Superior temporal gyrus (tissue), 1 donor: Measurements from ENCODE around the gene WDR81.
"Not testable (repeated sequence)": the region's sequence is repeated elsewhere in the genome, so short reads cannot be mapped to it uniquely, and the experiment has no call there.

Experiments
- DNase-seq: peaks from one replicate; pipeline ENCODE4 v3.0.0-alpha.2; 2016; ENCODE audit errors: extremely low spot score

Gene WDR81

DNA sequence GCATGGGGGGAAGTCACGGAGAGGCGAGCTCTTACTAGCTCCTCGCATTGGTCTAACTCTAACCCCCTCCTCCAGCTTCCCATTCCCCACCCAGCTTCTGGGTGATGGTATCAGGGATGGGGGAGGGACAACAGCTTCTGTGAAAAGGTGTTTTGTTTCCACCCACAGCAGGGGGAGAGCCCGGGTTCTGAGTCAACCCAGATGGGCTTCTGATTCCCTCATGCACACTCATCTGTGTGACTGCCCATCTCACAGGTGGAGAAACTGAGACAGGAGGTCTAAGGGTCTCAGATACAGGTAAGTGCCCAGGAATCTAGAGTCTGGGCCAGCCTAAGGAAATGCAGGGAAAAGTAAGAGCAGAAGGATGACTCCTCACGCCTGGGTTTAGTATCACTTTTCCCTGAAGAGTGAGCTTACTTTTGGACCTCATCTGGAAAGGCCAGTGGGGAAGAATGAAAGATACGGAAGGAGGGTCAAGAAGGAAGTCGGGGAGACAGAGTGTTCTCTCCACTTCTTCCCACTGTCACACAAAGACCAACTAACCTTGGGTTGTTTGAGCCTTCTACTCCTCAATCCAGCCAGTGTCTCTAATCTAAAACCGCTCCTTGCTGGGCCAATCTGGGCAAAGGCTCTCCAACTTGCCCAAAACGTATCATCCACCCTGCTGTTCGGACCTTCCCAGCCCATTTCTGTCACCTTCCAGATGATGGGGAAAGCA, 11.2 kb upstream of the WDR81 start:
- no peak for DNase-seq

DNA sequence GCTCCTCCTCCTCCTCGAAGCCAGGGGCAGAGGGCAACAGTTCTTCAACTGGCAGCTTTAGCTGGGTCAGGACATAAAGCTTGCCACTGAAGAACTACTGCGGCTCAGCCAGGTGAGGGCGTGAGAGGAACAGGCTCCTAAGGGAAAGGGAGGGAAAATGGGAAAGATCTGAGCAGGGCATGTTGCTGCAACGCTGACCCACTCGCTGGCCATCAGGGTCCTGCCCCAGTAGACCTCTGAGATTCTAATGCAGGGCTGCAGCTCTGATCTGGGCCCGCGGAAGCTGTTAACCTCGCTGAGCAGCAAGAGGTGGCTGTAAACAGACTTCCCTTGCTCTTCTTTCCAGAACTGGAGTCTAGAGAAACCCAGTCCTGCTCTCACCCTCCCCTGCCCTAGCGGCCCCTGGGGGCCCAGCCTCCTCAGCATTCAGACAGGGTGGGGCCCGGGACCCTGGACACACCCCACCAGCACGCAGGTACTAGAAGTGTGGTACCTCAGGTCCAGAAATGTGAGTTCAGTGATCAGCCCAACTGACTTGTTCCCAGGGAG, 10.6 kb upstream of the WDR81 start:
- DNase-seq: no peak

GRCh38 chr17:1714427-1714979, 10.0 kb upstream of the WDR81 start:
- DNase-seq: peak; percentile 21

DNA sequence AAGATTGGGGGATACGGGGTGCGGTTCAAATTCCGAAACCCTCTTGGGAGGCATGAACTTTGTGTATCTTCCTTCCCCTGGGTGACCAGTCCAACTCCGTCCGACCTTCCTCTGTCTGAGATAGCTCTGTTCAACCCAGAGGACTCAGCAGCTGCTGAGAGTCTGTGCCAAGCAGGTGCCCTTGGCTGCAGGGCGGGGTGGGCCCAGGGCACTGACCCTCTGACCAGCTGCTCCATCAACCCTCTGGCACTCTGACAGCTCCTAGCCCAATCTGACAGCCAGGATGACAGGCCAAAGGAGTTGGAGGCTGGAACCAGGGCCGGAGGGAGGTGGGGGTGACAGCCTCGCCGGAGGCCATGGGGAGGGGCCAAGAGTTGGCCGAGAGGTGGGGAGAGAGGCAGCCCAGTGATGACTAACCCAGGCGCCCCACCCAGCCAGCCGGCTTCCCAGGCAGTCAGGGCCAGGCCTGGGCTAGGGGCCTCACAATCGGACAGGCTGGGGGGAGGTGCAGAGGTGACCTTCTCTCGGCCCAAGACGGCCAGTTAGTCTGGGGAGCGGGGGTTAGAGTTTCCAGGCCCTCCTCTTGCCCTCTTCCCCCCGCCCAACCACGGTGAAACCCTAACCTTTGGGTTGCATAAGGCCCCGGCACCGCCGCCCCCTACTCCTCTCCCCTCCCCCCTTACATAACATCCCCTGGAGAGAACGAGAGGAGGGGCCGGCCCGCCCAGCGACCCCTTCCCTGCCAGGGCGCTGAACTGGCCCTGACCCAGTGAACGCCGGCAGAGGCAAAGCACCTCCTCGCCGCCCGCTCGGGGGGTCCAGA, 9.3 kb upstream of the WDR81 start:
- DNase-seq: no peak

GRCh38 chr17:1715803-1716075, 8.8 kb upstream of the WDR81 start:
- DNase-seq: no peak

- DNase-seq: peak; percentile 100
These were observed 8.2 kb upstream of the WDR81 start for GRCh38 chr17:1716076-1716911.

GRCh38 chr17:1716912-1717695, 7.4 kb upstream of the WDR81 start:
- peak; percentile 97 for DNase-seq

- DNase-seq: no peak
These were observed 5.9 kb upstream of the WDR81 start for GRCh38 chr17:1718362-1719165.

GRCh38 chr17:1720856-1721386, 3.6 kb upstream of the WDR81 start:
- DNase-seq: peak; percentile 77

DNA sequence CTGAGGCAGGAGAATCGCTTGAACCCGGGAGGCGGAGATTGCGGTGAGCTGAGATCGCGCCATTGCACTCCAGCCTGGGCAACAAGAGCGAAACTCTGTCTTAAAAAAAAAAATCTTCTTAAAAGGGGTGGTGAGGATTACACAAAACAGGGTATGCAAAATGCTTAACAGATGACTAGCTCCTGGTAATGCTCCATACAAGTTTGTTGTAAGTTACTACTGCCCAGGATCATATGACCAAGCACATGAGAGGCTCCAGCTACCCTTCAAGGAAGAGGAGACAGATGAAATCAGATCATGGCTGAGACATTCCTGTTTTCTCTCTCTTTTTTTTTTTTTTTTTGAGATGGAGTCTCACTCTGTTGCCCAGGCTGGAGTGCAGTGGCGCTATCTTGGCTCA, 2.5 kb upstream of the WDR81 start:
- DNase-seq: not testable (repeated sequence)

- DNase-seq: no peak
These were observed 551 bp downstream of the WDR81 start for GRCh38 chr17:1724869-1725641.

- no peak for DNase-seq
These were observed 1.4 kb downstream of the WDR81 start for GRCh38 chr17:1725642-1726511.

- DNase-seq: no peak
These were observed 2.2 kb downstream of the WDR81 start for GRCh38 chr17:1726626-1727257.

DNA sequence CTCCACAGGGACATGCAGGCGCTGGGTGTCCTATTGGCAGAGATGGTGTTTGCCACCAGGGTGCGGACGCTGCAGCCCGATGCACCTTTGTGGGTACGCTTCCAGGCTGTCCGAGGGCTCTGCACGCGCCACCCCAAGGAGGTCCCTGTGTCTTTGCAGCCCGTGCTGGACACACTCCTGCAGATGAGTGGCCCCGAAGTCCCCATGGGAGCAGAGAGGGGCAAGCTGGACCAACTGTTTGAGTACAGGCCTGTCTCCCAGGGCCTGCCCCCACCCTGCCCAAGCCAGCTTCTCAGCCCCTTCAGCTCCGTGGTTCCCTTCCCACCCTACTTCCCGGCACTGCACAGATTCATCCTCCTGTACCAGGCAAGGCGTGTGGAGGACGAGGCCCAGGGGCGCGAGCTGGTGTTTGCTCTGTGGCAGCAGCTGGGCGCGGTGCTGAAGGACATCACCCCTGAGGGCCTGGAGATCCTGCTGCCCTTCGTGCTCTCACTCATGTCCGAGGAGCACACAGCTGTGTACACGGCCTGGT, 2.8 kb downstream of the WDR81 start:
- DNase-seq: no peak

DNA sequence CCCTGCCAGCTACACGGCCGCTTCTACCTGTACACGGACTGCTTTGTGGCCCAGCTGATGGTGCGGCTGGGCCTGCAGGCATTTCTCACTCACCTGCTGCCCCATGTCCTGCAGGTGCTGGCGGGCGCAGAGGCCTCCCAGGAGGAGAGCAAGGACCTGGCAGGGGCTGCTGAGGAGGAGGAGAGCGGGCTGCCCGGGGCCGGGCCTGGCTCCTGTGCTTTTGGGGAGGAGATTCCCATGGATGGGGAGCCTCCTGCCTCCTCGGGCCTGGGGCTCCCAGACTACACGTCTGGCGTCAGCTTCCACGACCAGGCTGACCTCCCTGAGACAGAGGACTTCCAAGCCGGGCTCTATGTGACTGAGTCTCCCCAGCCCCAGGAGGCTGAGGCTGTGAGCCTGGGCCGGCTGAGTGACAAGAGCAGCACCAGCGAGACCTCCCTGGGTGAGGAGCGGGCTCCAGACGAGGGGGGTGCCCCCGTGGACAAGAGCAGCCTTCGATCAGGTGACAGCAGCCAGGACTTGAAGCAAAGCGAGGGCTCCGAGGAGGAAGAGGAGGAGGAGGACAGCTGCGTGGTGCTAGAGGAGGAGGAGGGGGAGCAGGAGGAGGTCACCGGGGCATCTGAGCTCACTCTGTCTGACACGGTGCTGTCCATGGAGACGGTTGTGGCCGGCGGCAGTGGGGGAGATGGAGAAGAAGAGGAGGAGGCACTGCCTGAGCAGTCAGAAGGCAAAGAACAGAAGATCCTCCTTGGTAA, 3.5 kb downstream of the WDR81 start:
- no peak for DNase-seq

DNA sequence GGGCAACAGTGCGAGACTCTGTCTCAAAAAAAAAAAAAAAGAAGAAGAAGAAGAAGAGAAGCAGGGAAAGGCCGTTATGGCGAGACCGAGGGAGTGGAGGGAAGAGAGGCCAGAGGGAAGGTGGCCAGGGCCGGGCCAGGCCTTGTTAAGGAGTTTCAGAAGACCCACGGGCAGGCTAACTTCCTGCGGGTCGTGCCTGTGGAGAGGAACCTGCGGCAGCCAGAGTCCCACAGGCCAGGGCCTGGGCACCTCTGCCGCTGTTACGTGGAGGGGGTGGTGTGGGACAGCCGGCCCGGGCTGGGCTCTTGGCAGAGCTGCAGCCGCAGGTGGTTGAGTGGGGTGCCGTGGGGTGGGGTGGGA, 5.4 kb downstream of the WDR81 start:
- no peak for DNase-seq
